Left lung (tissue), 10 donors: ENCODE data around the gene SH3TC2. TPM values are rescaled to one million over a fixed set of nuclear protein-coding genes. Genes with fewer than 3 reads are reported as not detected.

Experiments
- ATAC-seq: fragments of 200-7000 bp; cut with Tn5 transposase; one replicate; pipeline ENCODE4 v1.9.1; 2020; ENCODE audit warnings: moderate library complexity
- DNase-seq, 4 donors: peaks; one replicate each; pipeline ENCODE4 v3.0.0-alpha.2; 2013 to 2020
- H3K27ac ChIP-seq, 2 donors: fragments of 200-600 bp; sonication (generic) in 1 of 2; one replicate each; pipeline versions ENCODE4 v1.5.0 to v1.8.0; 2020 to 2021
- H3K27me3 ChIP-seq, 2 donors: fragments of 200-600 bp; sonication (generic) in 1 of 2; one replicate each; pipeline versions ENCODE4 v1.5.0 to v1.8.0; 2020 to 2021
- H3K36me3 ChIP-seq, 2 donors: fragments of 200-600 bp; sonication (generic) in 1 of 2; one replicate each; pipeline versions ENCODE4 v1.5.0 to v1.8.0; 2020 to 2021
- H3K4me1 ChIP-seq, 2 donors: fragments of 200-600 bp; one replicate each; pipeline ENCODE4 v1.8.0; 2021
- H3K4me3 ChIP-seq, 2 donors: fragments of 200-600 bp; sonication (generic) in 1 of 2; one replicate each; pipeline versions ENCODE4 v1.5.0 to v1.8.0; 2020 to 2021; ENCODE audit warnings: mild to moderate bottlenecking in 1 of 2
- H3K9me3 ChIP-seq, 2 donors: fragments of 200-600 bp; sonication (generic) in 1 of 2; one replicate each; pipeline versions ENCODE4 v1.5.0 to v1.8.0; 2020 to 2021
- CTCF ChIP-seq, 2 donors: fragments of 200-600 bp; sonication (generic) in 1 of 2; IDR thresholded peaks; one replicate each; pipeline versions ENCODE4 v1.5.0 to v1.8.0; 2021; ENCODE audit warnings: antibody characterized with exemption in 2 of 2
- intact Hi-C, 2 donors: fragments of 100-400 bp; cut with DNase I; formaldehyde crosslinking; loops; one replicate each; pipeline versions ENCODE4 v1.11.2 to v1.14.2; 2022
- polyA plus RNA-seq, 6 donors: library from polyadenylated mRNA; unstranded; fragments of 120-200 nt; gene quantifications; one replicate each; pipeline ENCODE4 v1.2.1, GENCODE V29; 2013; ENCODE audit not compliant: insufficient read length in 6 of 6
- total RNA-seq, 2 donors: library from RNA; stranded (reverse); fragmentation: NEBNext Ultra II Directional; extraction: Animal tissue kit (Norgen Biotek cat#: 25700); gene quantifications; one replicate each; pipeline ENCODE4 v1.2.1, GENCODE V29; 2021
- donor health status: DM: no; HTN: yes; CAD: no.
- donor health status: DM: no; HTN: no; CAD: no.

The SH3TC2 gene
- total and polyA plus RNA-seq, 8 donors: 1.0 to 2.5 (median 2.1) TPM

- ATAC-seq: no peak
- Histone ChIP-seq H3K4me1 (no peaks in the 10 kb centered on the region), H3K36me3 (no peaks in the 10 kb centered on the region), H3K27me3 (no peaks in the 10 kb centered on the region), H3K9me3 (no peaks in the 10 kb centered on the region), H3K27ac (no peak overlapping the region), H3K4me3 (no peak overlapping the region)
- no peak for DNase-seq
- intact Hi-C loops: loop anchor here in 1 of 2 donors (10.0 kb wide), 1 partner anchor 251 kb away; no protein-coding TSS in a partner anchor
- TF ChIP-seq CTCF (IDR thresholded peaks at IDR 0.05): no peak
Measured at GRCh38 chr5:148995791-148996190, 67.1 kb downstream of the SH3TC2 start.

- H3K27ac ChIP-seq: no peak overlapping the region
- H3K27me3 ChIP-seq: no peaks in the 10 kb centered on the region
- DNase-seq (no peak), ATAC-seq (no peak)
- no peak for TF ChIP-seq CTCF (IDR thresholded peaks at IDR 0.05)
- no peaks in the 10 kb centered on the region for H3K9me3 ChIP-seq
- no peak overlapping the region for H3K4me3 ChIP-seq
- H3K4me1 ChIP-seq: no peaks in the 10 kb centered on the region
- intact Hi-C loops: loop anchor here in 1 of 2 donors (10.0 kb wide), 1 partner anchor 249 kb away; no protein-coding TSS in a partner anchor
- H3K36me3 ChIP-seq: no peaks in the 10 kb centered on the region
Measured at GRCh38 chr5:148993283-148993936, 69.5 kb downstream of the SH3TC2 start.

DNA sequence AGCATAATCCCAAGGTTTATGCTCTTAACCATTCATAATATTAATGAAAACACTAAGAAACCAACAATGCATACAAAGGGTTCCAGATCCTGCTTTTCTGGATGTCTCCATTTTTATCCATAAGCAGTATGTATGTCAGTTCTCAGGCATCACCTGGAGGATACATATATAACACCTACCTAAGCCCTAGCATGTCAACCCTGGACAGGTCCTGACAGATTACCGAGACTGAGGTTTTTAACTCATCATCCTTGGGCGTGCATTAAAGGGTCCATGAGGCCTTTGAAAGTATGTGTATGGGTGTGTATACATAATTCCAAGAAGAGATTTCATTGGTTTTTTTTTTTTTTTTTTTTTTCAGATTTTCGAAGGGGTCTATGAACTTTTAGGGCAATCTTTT lies 70.6 kb downstream of the SH3TC2 start:
- intact Hi-C loops: loop anchor here in 1 of 2 donors (10.0 kb wide), 1 partner anchor 247 kb away; no protein-coding TSS in a partner anchor
- H3K9me3 ChIP-seq: no peaks in the 10 kb centered on the region
- no peaks in the 10 kb centered on the region for H3K36me3 ChIP-seq
- no peak for TF ChIP-seq CTCF (IDR thresholded peaks at IDR 0.05)
- no peak overlapping the region for H3K4me3 ChIP-seq
- H3K27me3 ChIP-seq: no peaks in the 10 kb centered on the region
- no peaks in the 10 kb centered on the region for H3K4me1 ChIP-seq
- DNase-seq (no peak), ATAC-seq (no peak)
- no peak overlapping the region for H3K27ac ChIP-seq

GRCh38 chr5:148991566-148991965 lies 71.3 kb downstream of the SH3TC2 start:
- H3K9me3 ChIP-seq: no peaks in the 10 kb centered on the region
- H3K4me1 ChIP-seq: no peaks in the 10 kb centered on the region
- ATAC-seq (no peak), DNase-seq (no peak)
- no peak overlapping the region for H3K27ac ChIP-seq
- no peaks in the 10 kb centered on the region for H3K36me3 ChIP-seq
- no peaks in the 10 kb centered on the region for H3K27me3 ChIP-seq
- intact Hi-C loops: loop anchor here in 1 of 2 donors (10.0 kb wide), 1 partner anchor 247 kb away; no protein-coding TSS in a partner anchor
- H3K4me3 ChIP-seq: no peak overlapping the region
- no peak for TF ChIP-seq CTCF (IDR thresholded peaks at IDR 0.05)

- H3K36me3 ChIP-seq: no peaks in the 10 kb centered on the region
- no peak for DNase-seq
- no peak overlapping the region for H3K4me3 ChIP-seq
- ATAC-seq: no peak
- intact Hi-C loops: loop anchor here in 1 of 2 donors (10.0 kb wide), 1 partner anchor 246 kb away; no protein-coding TSS in a partner anchor
- H3K4me1 ChIP-seq: no peaks in the 10 kb centered on the region
- no peak overlapping the region for H3K27ac ChIP-seq
- H3K27me3 ChIP-seq: no peaks in the 10 kb centered on the region
- no peaks in the 10 kb centered on the region for H3K9me3 ChIP-seq
- no peak for TF ChIP-seq CTCF (IDR thresholded peaks at IDR 0.05)
Measured at GRCh38 chr5:148990817-148991216, 72.0 kb downstream of the SH3TC2 start.
